C4-2B (cell line): ENCODE results near the gene RALGAPA2.

Source experiments
- H3K27ac ChIP-seq: fragments of 450-650 bp; 2 replicates; pipeline ENCODE4 v1.5.1; 2017
- CTCF ChIP-seq: fragments of 450-650 bp; conservative IDR thresholded peaks from 2 replicates; pipeline ENCODE4 v1.5.1; 2017; ENCODE audit warnings: mild to moderate bottlenecking
- ZFX ChIP-seq: fragments of 450-650 bp; IDR thresholded peaks from 2 replicates; pipeline ENCODE4 v1.6.1; 2017

RALGAPA2 gene

GRCh38 chr20:20406306-20406705, 306.1 kb downstream of the RALGAPA2 start:
- TF ChIP-seq ZFX (no peak), CTCF (no peak)
- no peak overlapping the region for H3K27ac ChIP-seq

- H3K27ac ChIP-seq = no peak overlapping the region
- TF ChIP-seq CTCF (no peak), ZFX (no peak)
These were observed 306.8 kb downstream of the RALGAPA2 start for GRCh38 chr20:20405623-20406022.

- H3K27ac ChIP-seq = no peak overlapping the region
- TF ChIP-seq ZFX (no peak), CTCF (no peak)
These were observed 307.8 kb downstream of the RALGAPA2 start for GRCh38 chr20:20404633-20405032.

DNA sequence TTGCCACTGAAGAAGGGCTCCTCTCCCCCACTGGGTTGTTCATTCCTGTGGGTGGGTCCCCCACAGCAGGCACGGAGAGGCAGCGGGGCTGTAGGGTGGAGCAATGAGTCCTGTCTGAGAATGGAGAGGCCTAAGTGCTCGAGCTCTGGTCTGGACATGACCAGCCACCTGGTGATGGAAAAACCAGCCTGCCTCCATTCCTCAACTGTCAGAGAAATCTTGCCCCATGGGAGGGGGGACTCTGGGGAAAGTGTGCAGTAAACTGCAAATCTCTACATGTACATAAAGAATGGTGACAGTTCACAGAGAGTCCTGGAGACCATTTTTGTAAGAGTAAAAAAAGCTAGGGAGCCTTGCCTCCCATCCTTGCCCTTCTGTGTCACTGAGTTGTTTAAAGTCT, 310.5 kb downstream of the RALGAPA2 start:
- no peak overlapping the region for H3K27ac ChIP-seq
- no peak for TF ChIP-seq CTCF

DNA sequence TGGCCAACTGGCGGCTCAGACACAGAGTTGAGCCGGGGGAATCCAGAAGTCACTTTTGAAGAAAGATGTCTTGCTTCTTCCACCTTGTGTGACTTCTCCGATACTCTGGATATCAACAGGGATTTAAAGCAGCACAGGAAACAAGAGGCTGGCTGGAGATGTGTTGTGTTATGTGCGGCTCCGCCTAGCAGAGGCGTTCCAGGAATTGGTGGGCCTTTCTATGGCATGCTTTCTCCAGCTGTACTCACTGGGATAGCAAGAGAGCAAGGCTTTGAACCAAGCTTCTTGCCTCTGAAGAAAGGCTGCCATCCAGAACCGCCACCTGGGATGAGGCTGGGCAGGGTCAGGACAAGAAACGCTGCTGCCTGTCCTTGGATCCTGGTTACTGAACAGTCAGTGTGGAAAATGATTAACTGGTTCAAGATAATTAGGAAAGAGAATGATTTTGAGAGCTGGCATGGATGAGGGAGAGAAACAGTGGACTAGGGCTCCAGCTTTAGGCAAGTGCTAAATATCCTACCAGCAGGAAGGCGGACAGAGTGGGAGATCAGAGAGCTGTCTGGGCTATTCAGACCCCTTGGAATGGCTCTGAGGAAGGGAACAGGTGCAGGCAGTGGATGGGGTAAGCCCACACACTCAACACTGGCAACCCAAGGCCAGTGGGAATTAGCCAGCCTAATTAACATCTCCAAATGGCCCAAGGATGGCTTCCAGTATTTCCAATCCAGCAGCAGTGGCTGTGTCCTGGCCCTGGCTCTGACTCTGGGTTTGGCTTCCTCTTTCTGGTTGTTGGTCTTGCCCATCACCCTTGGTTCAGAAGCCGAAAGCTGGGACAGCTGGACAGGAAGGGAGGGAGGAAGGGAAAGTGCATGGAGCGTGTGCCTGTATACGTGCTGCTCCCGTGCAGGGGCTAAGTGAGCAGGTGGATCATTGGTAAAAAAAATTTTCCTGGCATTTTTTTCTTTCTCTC, 312.6 kb downstream of the RALGAPA2 start:
- TF ChIP-seq ZFX (no peak), CTCF (no peak)
- no peak overlapping the region for H3K27ac ChIP-seq

DNA sequence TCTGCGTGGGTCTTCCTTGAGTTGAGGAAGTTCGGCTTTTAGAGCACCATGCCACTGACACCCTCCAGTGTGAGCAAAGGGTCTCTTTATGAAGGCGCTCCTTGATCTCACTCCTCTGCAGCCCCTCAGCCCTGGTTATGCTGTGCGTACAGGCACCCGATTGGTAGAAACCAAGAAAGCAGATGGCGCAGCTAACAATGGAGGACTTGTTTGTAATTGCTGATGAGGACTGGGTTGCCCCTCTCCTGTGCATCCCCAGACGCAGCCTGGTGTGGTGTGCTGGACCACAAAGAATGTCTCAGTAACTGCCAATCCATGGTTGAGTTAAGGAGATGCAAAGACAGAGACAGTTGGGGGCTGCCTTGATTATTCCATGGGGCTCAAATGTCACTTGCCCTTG, 314.3 kb downstream of the RALGAPA2 start:
- no peak overlapping the region for H3K27ac ChIP-seq
- no peak for TF ChIP-seq CTCF
- TF ChIP-seq ZFX = no peak

GRCh38 chr20:20396794-20397193, 315.6 kb downstream of the RALGAPA2 start:
- no peak overlapping the region for H3K27ac ChIP-seq
- TF ChIP-seq ZFX (no peak), CTCF (no peak)
